K562 (cell line): ENCODE data around the gene TMLHE. TPM values are rescaled to one million over a fixed set of nuclear protein-coding genes. Genes with fewer than 3 reads are reported as not detected.

Experiments used
- ATAC-seq: fragments of 200-7000 bp; cut with Tn5 transposase; 3 replicates; pipeline ENCODE4 v1.9.1; 2020; ENCODE audit warnings: moderate library complexity
- BruUV-seq: library from RNA; stranded (reverse); fragments of 400-500 nt; replicated peaks from 2 replicates; lab custom pipeline; 2021; lab: Mats Ljungman, UMichigan
- CTCF ChIA-PET: fragments of 300-600 bp; formaldehyde crosslinking; extraction: SDS; loops from one replicate; lab custom pipeline; 2021; ENCODE audit warnings: low intra/inter-chr PET ratio; lab: Yijun Ruan, JAX
- POLR2A ChIA-PET: fragments of 300-600, 350-650 bp; sonication (Branson Sonifier 250); formaldehyde crosslinking; extraction: SDS; loops from one replicate; lab custom pipeline; 2021; ENCODE audit warnings: antibody characterized with exemption, inconsistent platforms; lab: Yijun Ruan, JAX
- DNase-seq, 4 experiments: peaks; one replicate each; pipeline versions ENCODE4 v3.0.0 to v3.0.0-alpha.2; 2011 to 2018; ENCODE audit warnings: low spot score in 3 of 4, mixed read lengths in 3 of 4; ENCODE audit errors: extremely low read depth in 1 of 4
- FAIRE-seq: peaks from 2 replicates; lab custom pipeline; 2011; peaks lifted over from hg19 to GRCh38; lab: Jason Lieb, UNC
- H2AFZ ChIP-seq: 2 replicates; pipeline ENCODE4 v1.6.0; 2011; ENCODE audit warnings: low read depth, low read length, control low read depth, inconsistent platforms
- H3K27ac ChIP-seq: fragments of 200-600 bp; 3 replicates; pipeline ENCODE4 v1.8.0; 2011; ENCODE audit warnings: low read depth, mild to moderate bottlenecking, control low read depth, inconsistent platforms, low read length, moderate library complexity, mixed read lengths; ENCODE audit errors: extremely low read depth
- H3K27me3 ChIP-seq, 2 experiments: fragments of 300-600 bp in 1 of 2; 2 replicates in 1 of 2; 3 replicates in 1 of 2; pipeline versions ENCODE4 v1.6.0 to v1.8.0; 2011; ENCODE audit warnings: inconsistent platforms in 2 of 2, low read length in 2 of 2, mild to moderate bottlenecking in 1 of 2, mixed read lengths in 1 of 2, moderate library complexity in 1 of 2; ENCODE audit not compliant: control insufficient read depth in 2 of 2, insufficient read depth in 2 of 2
- H3K36me3 ChIP-seq: fragments of 300-600 bp; 3 replicates; pipeline ENCODE4 v1.8.0; 2011; ENCODE audit warnings: mild to moderate bottlenecking, low read length, inconsistent platforms; ENCODE audit not compliant: control insufficient read depth, insufficient read depth
- H3K4me1 ChIP-seq, 2 experiments: fragments of 200-600 bp in 1 of 2; replicated peaks in 1 of 2; 2 replicates in 1 of 2; 3 replicates in 1 of 2; pipeline versions ENCODE4 v1.5.1 to v1.8.0; 2011; ENCODE audit warnings: inconsistent platforms in 2 of 2, low read length in 2 of 2, mild to moderate bottlenecking in 1 of 2, mixed read lengths in 1 of 2, moderate library complexity in 1 of 2; ENCODE audit not compliant: control insufficient read depth in 2 of 2, insufficient read depth in 2 of 2
- H3K4me2 ChIP-seq: 2 replicates; pipeline ENCODE4 v1.6.1; 2011; ENCODE audit warnings: low read length, control low read depth, inconsistent platforms, mixed read lengths; ENCODE audit not compliant: insufficient read depth
- H3K4me3 ChIP-seq: fragments of 200-600 bp; sonication (generic), shearing (Covaris generic); 2 replicates; pipeline ENCODE4 v1.5.1; 2016; ENCODE audit warnings: control low read depth, inconsistent platforms
- H3K79me2 ChIP-seq: fragments of 200-600 bp; 3 replicates; pipeline ENCODE4 v1.8.0; 2011; ENCODE audit warnings: low read length, inconsistent platforms; ENCODE audit not compliant: control insufficient read depth, insufficient read depth
- H3K9ac ChIP-seq, 2 experiments: 2 replicates each; pipeline versions ENCODE4 v1.6.0 to v1.6.1; 2011; ENCODE audit warnings: low read depth in 2 of 2, low read length in 2 of 2, control low read depth in 1 of 2, inconsistent platforms in 1 of 2, mild to moderate bottlenecking in 1 of 2, mixed read lengths in 1 of 2; ENCODE audit not compliant: insufficient read depth in 1 of 2
- H3K9me1 ChIP-seq: one replicate; pipeline ENCODE4 v1.6.0; 2011; ENCODE audit warnings: inconsistent platforms, mild to moderate bottlenecking, low read length, moderate library complexity; ENCODE audit not compliant: control insufficient read depth, insufficient read depth
- H3K9me3 ChIP-seq: replicated peaks from 2 replicates; pipeline ENCODE4 v1.5.1; 2011; ENCODE audit warnings: low read depth, low read length, inconsistent platforms; ENCODE audit not compliant: control insufficient read depth, insufficient read depth
- H4K20me1 ChIP-seq: replicated peaks from 2 replicates; pipeline ENCODE4 v1.6.1; 2011; ENCODE audit warnings: low read length, inconsistent platforms, mixed read lengths; ENCODE audit not compliant: control insufficient read depth, insufficient read depth
- ATF2 ChIP-seq: sonication (generic); formaldehyde crosslinking; IDR thresholded peaks from 2 replicates; pipeline ENCODE4 v1.8.1; 2022; ENCODE audit warnings: missing genetic modification reagents
- CBX5 ChIP-seq: IDR thresholded peaks from 2 replicates; pipeline ENCODE4 v1.6.1; 2014; ENCODE audit warnings: low read depth, borderline replicate concordance
- POLR2AphosphoS2 ChIP-seq: IDR thresholded peaks from 2 replicates; pipeline ENCODE4 v1.6.1; 2012; ENCODE audit warnings: low read length, improper control_type of control experiment
- WGBS: fragments of 100-300 bp; shearing (Covaris generic); methylation state at CpG from one replicate; pipeline ENCODE4 v1.1.6; 2016; ENCODE audit warnings: low coverage, mixed read lengths; ENCODE audit not compliant: insufficient coverage; ENCODE audit errors: missing lambda C conversion rate; 5-methylcytosine and 5-hydroxymethylcytosine counted together
- in situ Hi-C: fragments of 300-500 bp; cut with MboI; formaldehyde crosslinking; loops from 4 replicates; pipeline ENCODE4 v1.15.0; 2018; ENCODE audit warnings: inconsistent platforms, mixed read lengths
- intact Hi-C: fragments of 100-400 bp; cut with micrococcal nuclease; formaldehyde crosslinking; loops from 2 replicates; pipeline ENCODE4 v1.14.2; 2022
- polyA plus RNA-seq, 8 experiments: library from polyadenylated mRNA; depleted of rRNA in 4 of 8; stranded (reverse) in 5 of 8; unstranded in 3 of 8; fragments of >200 nt; fragmentation: Nextera tagmentation in 2 of 8; fragmentation: Illumina TruSeq in 1 of 8; extraction: Ambion mirVana in 2 of 8; extraction: Trizol in 1 of 8; gene quantifications; 2 replicates each; pipeline versions ENCODE4 v1.2.1 to v1.2.3, GENCODE V29; 2011 to 2014; ENCODE audit warnings: inconsistent platforms in 1 of 8, missing spikeins in 1 of 8
- total RNA-seq, 7 experiments: library from RNA; depleted of rRNA in 6 of 7; stranded (reverse); fragments of >200 nt in 6 of 7; fragmentation: Illumina TruSeq in 2 of 7; extraction: Trizol in 2 of 7; gene quantifications; 2 replicates each; pipeline versions ENCODE4 v1.2.1 to v1.2.3, GENCODE V29; 2011 to 2021; ENCODE audit warnings: low replicate concordance in 1 of 7
- TF ChIP-seq, protein P1 (sequence below): sonication (generic); formaldehyde crosslinking; IDR thresholded peaks from 2 replicates; pipeline ENCODE4 v1.8.0; 2022; ENCODE audit warnings: missing genetic modification reagents, mild to moderate bottlenecking, borderline replicate concordance

TMLHE gene
- total and polyA plus RNA-seq, 9 of the 15 experiments (the other 6 are each of a cell fraction or from before 2014, with no cell fraction given): 6.5 to 34.3 (median 17.9) TPM

GRCh38 chrX:155563099-155563498, 49.7 kb downstream of the TMLHE start:
- ATAC-seq (no peak), DNase-seq (no peak), FAIRE-seq (no peak)
- Histone ChIP-seq H3K9me3 (no peaks in the 10 kb centered on the region; the same call in 1 of the 2 replicates), H3K4me1 (no peaks in the 10 kb centered on the region), H3K4me3 (no peak overlapping the region), H2AFZ (no peak overlapping the region), H3K9me1 (no peaks in the 10 kb centered on the region), H4K20me1 (no peaks in the 10 kb centered on the region), H3K27ac (no peak overlapping the region), H3K79me2 (no peaks in the 10 kb centered on the region), H3K36me3 (no peaks in the 10 kb centered on the region), H3K9ac (no peak overlapping the region), H3K27me3 (no peaks in the 10 kb centered on the region), H3K4me2 (no peak overlapping the region)
- ChIA-PET POLR2A (no interaction called here), CTCF (no interaction called here)
- no TSS peak for BruUV-seq
- intact Hi-C loops: no loop called here
- no peak for TF ChIP-seq CBX5
- no CpG with 5 or more reads among the region's 1 CpG for whole genome bisulfite sequencing
- in situ Hi-C loops: no loop called here

DNA sequence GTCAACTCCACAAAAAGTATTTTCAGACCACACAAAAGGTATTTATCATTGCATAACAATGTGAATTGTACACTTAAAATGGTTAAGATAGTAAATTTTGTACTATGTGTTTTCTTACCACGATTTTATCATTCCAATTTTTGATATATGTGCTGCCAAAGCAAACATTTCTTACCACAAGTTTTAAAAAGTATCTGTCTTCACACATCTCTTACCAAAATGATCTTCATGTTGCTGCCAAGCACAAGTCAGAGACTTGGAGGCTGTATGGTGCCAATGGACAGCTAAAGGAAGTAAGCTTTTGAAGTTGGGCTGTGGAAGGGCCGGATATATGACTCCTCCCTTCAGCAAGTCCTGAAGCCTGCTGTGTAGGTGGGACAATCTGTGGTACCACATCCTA, 67.9 kb downstream of the TMLHE start:
- Histone ChIP-seq H3K9me3 (no peaks in the 10 kb centered on the region; the same call in 1 of the 2 replicates), H3K27me3 (no peaks in the 10 kb centered on the region), H3K27ac (no peak overlapping the region), H3K9me1 (no peaks in the 10 kb centered on the region), H3K4me2 (no peak overlapping the region), H2AFZ (no peak overlapping the region), H3K4me3 (no peak overlapping the region), H3K79me2 (no peaks in the 10 kb centered on the region), H3K4me1 (no peaks in the 10 kb centered on the region), H4K20me1 (no peaks in the 10 kb centered on the region), H3K9ac (no peak overlapping the region), H3K36me3 (peaks cover 21% of the 10 kb centered on the region)
- 43% methylated on average over 2 of the region's 2 CpGs for WGBS
- BruUV-seq: no TSS peak
- intact Hi-C loops: no loop called here
- FAIRE-seq (no peak), ATAC-seq (no peak), DNase-seq (no peak)
- POLR2A ChIA-PET: no interaction called here
- CTCF ChIA-PET: no interaction called here
- in situ Hi-C loops: no loop called here
- TF ChIP-seq POLR2AphosphoS2 (no peak), ATF2 (CRISPR knock-in tag) (no peak)
- TF ChIP-seq, protein P1, sequence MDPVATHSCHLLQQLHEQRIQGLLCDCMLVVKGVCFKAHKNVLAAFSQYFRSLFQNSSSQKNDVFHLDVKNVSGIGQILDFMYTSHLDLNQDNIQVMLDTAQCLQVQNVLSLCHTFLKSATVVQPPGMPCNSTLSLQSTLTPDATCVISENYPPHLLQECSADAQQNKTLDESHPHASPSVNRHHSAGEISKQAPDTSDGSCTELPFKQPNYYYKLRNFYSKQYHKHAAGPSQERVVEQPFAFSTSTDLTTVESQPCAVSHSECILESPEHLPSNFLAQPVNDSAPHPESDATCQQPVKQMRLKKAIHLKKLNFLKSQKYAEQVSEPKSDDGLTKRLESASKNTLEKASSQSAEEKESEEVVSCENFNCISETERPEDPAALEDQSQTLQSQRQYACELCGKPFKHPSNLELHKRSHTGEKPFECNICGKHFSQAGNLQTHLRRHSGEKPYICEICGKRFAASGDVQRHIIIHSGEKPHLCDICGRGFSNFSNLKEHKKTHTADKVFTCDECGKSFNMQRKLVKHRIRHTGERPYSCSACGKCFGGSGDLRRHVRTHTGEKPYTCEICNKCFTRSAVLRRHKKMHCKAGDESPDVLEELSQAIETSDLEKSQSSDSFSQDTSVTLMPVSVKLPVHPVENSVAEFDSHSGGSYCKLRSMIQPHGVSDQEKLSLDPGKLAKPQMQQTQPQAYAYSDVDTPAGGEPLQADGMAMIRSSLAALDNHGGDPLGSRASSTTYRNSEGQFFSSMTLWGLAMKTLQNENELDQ: no peak
